HL-60 (cell line): ENCODE measurements around the gene MRPS34.

Experiments
- DNase-seq, 2 experiments: peaks; one replicate each; pipeline ENCODE4 v3.0.0-alpha.2; 2010 to 2020; ENCODE audit warnings: low read depth in 1 of 2, low spot score in 1 of 2
- H3K27ac ChIP-seq: fragments of 250-450 bp; sonication (Bioruptor Pico); replicated peaks from 2 replicates; pipeline ENCODE4 v1.5.1; 2020; ENCODE audit warnings: mild to moderate bottlenecking, moderate library complexity
- H3K27me3 ChIP-seq: fragments of 250-450 bp; sonication (Bioruptor Pico); 2 replicates; pipeline ENCODE4 v1.5.1; 2021; ENCODE audit warnings: mild to moderate bottlenecking, moderate library complexity; ENCODE audit not compliant: insufficient read depth, poor library complexity, severe bottlenecking
- H3K4me3 ChIP-seq: replicated peaks from 2 replicates; pipeline ENCODE4 v1.5.1; 2011; ENCODE audit warnings: mild to moderate bottlenecking, control low read depth, low read length; ENCODE audit not compliant: insufficient read depth
- CTCF ChIP-seq: IDR thresholded peaks from one replicate; pipeline ENCODE4 v1.5.1; 2011; ENCODE audit warnings: low read length, control low read depth, inconsistent platforms; ENCODE audit not compliant: insufficient read depth
- GABPA ChIP-seq: IDR thresholded peaks from 2 replicates; pipeline ENCODE4 v1.6.1; 2012; ENCODE audit warnings: low read depth
- POLR2AphosphoS5 ChIP-seq: IDR thresholded peaks from 2 replicates; pipeline ENCODE4 v1.6.1; 2012; ENCODE audit warnings: low read depth
- REST ChIP-seq: IDR thresholded peaks from 2 replicates; pipeline ENCODE4 v1.6.1; 2012; ENCODE audit warnings: low read depth; ENCODE audit not compliant: insufficient replicate concordance
- SPI1 ChIP-seq: IDR thresholded peaks from 2 replicates; pipeline ENCODE4 v1.6.1; 2012; ENCODE audit warnings: low read depth, mild to moderate bottlenecking, borderline replicate concordance

Gene MRPS34

GRCh38 chr16:1759511-1759910, 13.4 kb downstream of the MRPS34 start:
- Histone ChIP-seq H3K27ac (no peak overlapping the region), H3K27me3 (no peaks in the 10 kb centered on the region)
- TF ChIP-seq CTCF (no peak), POLR2AphosphoS5 (no peak), GABPA (no peak), REST (no peak), SPI1 (no peak)

GRCh38 chr16:1758923-1759322, 14.0 kb downstream of the MRPS34 start:
- Histone ChIP-seq H3K27me3 (no peaks in the 10 kb centered on the region), H3K4me3 (no peak overlapping the region), H3K27ac (no peak overlapping the region)
- no peak for DNase-seq
- no peak for TF ChIP-seq POLR2AphosphoS5

More at GRCh38 chr16:1759511-1759910, 13.4 kb downstream of the MRPS34 start:
- no peak overlapping the region for H3K4me3 ChIP-seq
- no peak for DNase-seq

- Histone ChIP-seq H3K4me3 (no peak overlapping the region), H3K27me3 (no peaks in the 10 kb centered on the region), H3K27ac (no peak overlapping the region)
- TF ChIP-seq CTCF (no peak), GABPA (no peak), REST (no peak), POLR2AphosphoS5 (no peak), SPI1 (no peak)
- DNase-seq: no peak
Measured at GRCh38 chr16:1757714-1758461, 15.0 kb downstream of the MRPS34 start.

- no peak for TF ChIP-seq POLR2AphosphoS5
- no peak for TF ChIP-seq CTCF
- TF ChIP-seq GABPA: no peak
- no peak for TF ChIP-seq SPI1
- TF ChIP-seq REST: no peak
- DNase-seq: no peak
- Histone ChIP-seq H3K27ac (no peak overlapping the region), H3K4me3 (no peak overlapping the region), H3K27me3 (no peaks in the 10 kb centered on the region)
Measured at GRCh38 chr16:1754204-1754603, 18.7 kb downstream of the MRPS34 start.
